Right lobe of liver (tissue), 4 donors: ENCODE results near the gene GABRR1.

ENCODE experiments used
- POLR2A ChIP-seq: fragments of 450-650 bp; IDR thresholded peaks from one replicate; pipeline ENCODE4 v1.6.1; 2017; ENCODE audit warnings: antibody characterized with exemption, mild to moderate bottlenecking
- TF ChIP-seq, protein P1 (sequence below), 4 donors: fragments of 200-600 bp in 3 of 4; fragments of 450-650 bp in 1 of 4; IDR thresholded peaks; one replicate each; pipeline versions ENCODE4 v1.5.1 to v1.8.0; 2016 to 2022; ENCODE audit warnings: antibody characterized with exemption in 4 of 4, mild to moderate bottlenecking in 2 of 4
- donor health status: DM: no; HTN: no; CAD: no.
- donor health status: DM: no; HTN: no; CAD: no.
- donor health status: DM: no; HTN: yes; CAD: no.

DNA sequence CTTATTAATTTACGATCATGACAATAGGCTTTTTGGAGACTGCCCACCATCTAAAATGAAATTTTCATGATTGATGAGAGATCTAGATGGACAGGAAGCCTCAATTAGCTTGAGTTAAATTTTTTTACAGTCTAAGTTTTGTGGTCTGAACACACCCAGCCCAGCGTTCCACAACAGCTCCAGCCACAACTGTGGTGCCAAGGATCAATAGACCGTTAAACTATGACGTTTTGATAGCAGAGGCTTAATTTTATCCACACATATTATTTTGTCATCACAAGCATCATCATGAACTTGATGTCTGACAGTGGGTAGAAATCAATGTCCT, 5.5 kb upstream of the GABRR1 start:
- TF ChIP-seq, protein P1, sequence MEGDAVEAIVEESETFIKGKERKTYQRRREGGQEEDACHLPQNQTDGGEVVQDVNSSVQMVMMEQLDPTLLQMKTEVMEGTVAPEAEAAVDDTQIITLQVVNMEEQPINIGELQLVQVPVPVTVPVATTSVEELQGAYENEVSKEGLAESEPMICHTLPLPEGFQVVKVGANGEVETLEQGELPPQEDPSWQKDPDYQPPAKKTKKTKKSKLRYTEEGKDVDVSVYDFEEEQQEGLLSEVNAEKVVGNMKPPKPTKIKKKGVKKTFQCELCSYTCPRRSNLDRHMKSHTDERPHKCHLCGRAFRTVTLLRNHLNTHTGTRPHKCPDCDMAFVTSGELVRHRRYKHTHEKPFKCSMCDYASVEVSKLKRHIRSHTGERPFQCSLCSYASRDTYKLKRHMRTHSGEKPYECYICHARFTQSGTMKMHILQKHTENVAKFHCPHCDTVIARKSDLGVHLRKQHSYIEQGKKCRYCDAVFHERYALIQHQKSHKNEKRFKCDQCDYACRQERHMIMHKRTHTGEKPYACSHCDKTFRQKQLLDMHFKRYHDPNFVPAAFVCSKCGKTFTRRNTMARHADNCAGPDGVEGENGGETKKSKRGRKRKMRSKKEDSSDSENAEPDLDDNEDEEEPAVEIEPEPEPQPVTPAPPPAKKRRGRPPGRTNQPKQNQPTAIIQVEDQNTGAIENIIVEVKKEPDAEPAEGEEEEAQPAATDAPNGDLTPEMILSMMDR (IDR thresholded peaks at IDR 0.05), result no peak
- no peak for TF ChIP-seq POLR2A
